ENCODE measurements around the gene MAEL.
"Not testable (repeated sequence)": the region's sequence is repeated elsewhere in the genome, so short reads cannot be mapped to it uniquely, and the experiment has no call there.

Gene MAEL

DNA sequence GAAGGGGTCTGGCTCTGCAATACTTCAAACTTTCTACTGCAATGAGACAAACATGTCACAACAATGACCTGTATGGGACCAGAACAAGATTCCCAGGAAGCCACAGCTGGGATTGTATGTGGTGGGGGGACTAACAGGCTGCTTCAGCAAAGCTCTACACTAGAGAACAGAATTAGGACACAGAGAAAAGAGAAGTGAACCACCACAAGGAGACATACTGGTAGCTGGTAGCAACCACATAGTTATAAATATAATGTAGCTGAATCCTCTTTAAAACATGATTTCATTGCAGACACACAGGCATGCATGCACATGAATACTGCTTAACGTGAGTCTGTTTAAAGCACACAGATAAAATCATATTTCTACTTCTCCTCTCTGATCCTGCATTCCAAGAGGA lies 10.3 kb upstream of the MAEL start:
- no peak for DNase-seq

DNA sequence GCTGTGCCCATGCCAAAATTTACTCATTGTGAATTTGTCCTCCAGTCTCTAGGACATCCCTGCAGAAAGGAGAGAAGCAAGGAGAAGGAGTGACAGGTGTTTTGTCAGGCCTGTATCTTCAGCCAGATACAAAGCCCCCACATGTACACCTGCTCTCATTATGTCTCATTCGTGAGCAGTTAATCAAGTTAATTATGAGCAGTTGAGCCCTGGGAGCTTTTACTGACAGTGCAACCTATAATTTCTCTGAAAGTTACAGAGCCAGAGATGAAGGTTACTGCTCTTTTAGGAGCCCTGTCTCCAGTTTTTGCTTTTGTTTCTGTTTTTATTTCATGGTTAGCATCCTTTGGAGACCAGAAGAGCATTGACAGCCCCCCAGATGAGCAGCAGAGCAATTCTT lies 8.7 kb upstream of the MAEL start:
- no peak for DNase-seq

- DNase-seq, result no peak
Observed at GRCh38 chr1:166980818-166981217, 8.3 kb upstream of the MAEL start.

GRCh38 chr1:166981589-166981988 lies 7.5 kb upstream of the MAEL start:
- no peak for DNase-seq

DNA sequence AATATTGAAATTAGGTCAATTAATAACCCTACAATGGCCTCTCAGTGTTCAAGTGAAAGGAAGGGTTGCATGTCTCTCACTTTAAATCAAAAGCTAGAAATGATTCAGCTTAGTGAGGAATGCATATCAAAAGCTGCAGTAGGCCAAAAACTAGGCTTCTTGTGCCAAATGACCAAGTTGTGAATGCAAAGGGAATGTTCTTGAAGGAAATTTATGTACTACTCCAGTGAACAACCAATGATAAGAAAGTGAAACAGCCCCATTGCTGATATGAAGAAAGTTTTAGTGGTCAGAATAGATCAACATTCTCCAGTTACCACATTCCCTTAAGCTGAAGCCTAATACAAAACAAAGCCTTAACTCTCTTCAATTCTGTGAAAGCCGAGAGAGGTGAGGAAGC lies 10.0 kb downstream of the MAEL start:
- no peak for DNase-seq

GRCh38 chr1:166999500-167000055 lies 10.5 kb downstream of the MAEL start:
- DNase-seq, result no peak

DNA sequence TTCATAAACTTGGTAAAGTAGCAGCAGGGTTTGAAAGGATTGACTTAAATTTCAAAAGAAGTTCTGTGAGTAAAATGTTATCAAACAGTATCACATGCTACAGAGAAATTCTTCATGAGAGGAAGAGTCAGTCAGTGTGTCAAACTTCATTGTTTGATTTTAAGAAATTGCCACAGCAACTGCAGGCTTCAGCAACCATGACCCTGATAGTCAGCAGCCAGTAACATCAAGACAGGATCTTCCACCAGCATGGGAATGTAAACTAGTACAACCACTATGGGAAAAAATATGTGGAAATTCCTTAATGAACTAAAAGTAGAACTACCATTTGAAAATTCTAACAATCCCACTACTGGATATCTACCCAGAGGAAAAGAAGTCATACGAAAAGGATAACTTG lies 11.5 kb downstream of the MAEL start:
- no peak for DNase-seq

DNA sequence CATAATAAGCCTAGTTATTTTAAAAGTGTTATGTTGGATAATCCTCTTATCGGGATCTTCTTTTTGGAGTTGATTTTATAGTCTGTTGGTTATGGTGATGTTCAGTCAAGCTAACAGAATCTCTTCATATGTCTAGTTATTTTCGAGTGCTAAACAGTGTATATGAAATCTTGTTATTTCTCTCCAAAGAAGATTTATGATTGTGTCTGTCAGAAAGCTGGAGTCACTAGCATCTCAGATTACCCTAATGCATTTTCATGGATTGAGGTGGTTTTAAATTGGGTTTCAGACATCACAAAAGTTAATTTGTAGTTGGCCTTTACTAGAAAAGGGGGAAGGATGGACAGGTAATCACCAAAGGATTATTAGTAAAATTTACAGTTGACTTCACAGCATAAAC lies 13.3 kb downstream of the MAEL start:
- no peak for DNase-seq

GRCh38 chr1:167003711-167004110 lies 14.6 kb downstream of the MAEL start:
- no peak for DNase-seq

- no peak for DNase-seq
Observed at GRCh38 chr1:167011560-167012191, 22.6 kb downstream of the MAEL start.

- DNase-seq, result no peak
Observed at GRCh38 chr1:167012570-167012969, 23.5 kb downstream of the MAEL start.

DNA sequence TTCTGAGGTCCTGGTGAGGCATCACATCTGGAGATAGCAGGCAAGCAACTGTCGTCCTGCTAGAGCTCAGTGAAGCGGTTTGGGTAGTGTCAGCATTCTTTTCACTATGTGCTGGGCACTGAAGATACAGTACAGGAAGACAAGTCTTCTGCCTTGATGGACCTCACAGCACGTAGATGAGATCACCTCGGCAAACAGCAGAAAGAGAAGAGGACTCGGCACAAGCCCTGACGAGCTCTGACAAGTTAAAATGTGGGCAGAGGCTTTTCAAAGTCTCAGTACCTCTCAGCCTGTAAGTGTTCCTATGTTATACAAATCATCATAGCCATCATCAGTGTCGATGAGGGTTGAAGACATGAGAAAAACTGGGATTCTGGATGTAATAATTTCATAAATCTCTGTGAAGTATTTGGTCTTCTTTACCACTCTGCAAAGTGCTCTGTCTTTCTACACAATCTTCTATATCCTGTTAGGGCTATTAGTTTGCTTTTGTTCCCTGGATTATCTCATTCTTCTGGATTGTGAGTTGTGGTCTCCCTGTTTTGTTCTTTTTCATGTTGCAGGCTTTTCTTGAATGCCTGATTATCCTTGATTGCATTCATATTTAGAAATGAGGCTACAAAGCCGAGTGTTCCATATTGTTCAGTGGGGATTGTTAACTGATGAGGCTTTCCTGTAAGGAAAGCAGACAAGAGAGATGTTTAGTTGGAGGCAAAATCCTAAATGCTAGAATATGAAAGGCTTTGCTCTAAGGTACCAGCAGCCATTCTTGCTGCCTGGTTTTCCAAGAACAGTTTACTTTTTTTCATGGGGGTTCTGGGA lies 24.2 kb downstream of the MAEL start:
- DNase-seq, result no peak

DNA sequence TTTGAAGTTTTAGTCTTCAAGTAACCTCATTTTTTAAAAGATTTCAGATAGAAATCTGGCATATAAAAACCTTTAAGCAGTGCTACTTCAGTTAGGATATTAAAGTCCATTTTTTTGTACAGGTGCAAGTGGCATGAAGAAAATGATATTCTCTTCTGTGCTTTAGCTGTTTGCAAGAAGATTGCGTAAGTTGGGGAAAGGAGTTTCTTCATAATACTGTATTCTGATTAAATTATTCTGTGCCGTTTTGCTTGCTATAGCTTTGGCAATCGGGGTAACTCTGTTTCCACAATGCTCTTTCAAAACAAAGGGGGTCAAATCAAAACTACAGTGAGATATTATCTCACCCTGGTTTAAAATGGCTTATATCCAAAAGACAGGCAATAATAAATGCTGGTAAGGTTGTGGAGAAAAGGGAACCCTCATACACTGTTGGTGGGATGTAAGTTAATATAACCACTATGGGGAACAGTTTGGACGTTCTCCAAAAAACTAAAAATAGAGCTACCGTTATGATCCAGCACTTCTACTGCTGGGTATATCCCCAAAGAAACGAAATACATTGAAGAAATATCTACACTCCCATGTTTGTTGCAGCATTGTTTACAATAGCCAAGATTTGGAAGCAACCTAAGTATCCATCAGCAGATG lies 27.1 kb downstream of the MAEL start:
- peak; percentile 39 for DNase-seq

GRCh38 chr1:167022384-167022783 lies 33.3 kb downstream of the MAEL start:
- DNase-seq, result no peak

DNA sequence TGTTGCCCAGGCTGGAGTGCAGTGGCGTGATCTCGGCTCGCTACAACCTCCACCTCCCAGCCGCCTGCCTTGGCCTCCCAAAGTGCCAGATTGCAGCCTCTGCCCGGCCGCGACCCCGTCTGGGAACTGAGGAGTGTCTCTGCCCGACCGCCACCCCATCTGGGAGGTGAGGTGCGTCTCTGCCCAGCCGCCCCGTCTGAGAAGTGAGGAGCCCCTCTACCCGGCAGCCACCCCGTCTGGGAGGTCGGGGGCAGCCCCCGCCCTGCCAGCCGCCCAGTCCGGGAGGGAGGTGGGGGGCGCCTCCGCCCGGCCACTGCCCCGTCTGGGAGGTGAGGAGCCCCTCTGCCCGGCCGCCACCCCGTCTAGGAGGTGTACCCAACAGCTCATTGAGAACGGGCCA lies 40.5 kb downstream of the MAEL start:
- DNase-seq, result not testable (repeated sequence)

DNA sequence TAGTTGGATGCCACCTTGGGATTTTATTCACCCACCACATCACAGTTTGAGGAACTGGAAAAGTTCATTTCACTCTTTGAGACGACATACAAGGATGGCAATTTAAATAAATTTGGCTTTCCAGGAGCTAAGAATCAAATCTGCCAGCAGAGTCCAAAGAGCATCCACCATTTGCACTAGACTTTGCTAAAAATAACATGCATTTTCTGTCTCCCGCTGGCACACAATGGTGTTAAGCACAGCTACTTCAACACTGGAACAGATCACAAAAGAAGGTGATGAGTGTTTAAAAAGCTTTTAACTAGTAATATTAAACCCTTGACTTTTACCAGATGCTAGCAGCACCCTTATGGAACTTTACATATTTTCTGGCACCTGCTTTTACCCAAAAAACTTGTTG lies 44.6 kb downstream of the MAEL start:
- no peak for DNase-seq

GRCh38 chr1:167043752-167044488 lies 54.8 kb downstream of the MAEL start:
- peak; percentile 81 for DNase-seq

DNA sequence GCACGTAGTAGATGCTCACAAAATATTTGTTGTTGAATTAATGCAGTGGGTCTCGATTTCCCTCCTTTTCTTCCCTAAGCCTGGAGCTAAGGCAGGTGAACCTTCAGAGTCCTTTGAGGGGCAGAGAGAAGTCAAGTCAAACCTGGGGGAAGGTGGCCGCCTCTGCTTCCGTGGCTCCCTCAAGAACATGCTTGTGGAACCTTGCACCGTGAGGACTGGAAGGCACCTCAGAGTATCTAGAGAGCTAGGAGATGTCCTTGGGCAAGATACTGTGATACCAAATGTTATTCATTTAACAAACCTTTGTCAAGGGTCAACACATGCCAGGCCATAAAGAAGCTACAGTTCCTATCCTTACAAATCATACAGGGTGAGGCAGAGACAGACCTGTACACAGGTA lies 62.8 kb downstream of the MAEL start:
- DNase-seq, result no peak

GRCh38 chr1:167052389-167052788 lies 63.3 kb downstream of the MAEL start:
- DNase-seq, result peak; percentile 15

- no peak for DNase-seq
Observed at GRCh38 chr1:167054531-167054930, 65.5 kb downstream of the MAEL start.

DNA sequence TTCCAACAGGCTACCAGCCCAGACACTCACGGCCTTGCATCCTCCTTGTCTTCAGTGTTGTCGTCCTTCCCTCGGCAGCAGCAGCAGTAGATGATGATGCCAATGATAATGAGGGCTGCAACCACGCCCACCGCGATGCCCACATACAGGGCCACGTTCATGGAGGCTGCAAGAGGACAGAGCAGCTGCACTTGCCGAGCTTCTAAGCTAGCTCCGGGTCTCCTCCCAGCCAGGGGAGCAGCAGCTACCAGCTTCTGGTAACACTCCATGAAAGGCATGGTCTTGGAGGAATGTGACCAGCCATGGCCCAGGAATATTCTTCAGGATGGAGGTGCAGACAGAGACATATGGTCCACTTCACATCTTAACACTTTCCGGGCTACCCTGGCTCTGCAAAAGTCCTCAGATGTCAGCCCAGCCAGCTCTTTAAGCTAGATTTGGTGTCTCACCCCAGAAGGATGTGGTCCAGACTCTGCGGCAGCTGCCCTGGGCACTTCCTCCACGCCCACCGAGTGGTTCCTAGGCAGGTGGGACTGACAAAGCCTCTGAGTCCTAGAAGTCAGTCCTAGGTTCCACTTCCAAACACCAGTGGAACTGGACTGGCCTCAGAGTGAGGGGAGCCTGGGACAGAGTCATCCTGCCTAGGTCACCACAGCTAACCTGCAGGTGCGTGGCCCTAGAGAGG lies 66.0 kb downstream of the MAEL start:
- DNase-seq, result no peak

DNA sequence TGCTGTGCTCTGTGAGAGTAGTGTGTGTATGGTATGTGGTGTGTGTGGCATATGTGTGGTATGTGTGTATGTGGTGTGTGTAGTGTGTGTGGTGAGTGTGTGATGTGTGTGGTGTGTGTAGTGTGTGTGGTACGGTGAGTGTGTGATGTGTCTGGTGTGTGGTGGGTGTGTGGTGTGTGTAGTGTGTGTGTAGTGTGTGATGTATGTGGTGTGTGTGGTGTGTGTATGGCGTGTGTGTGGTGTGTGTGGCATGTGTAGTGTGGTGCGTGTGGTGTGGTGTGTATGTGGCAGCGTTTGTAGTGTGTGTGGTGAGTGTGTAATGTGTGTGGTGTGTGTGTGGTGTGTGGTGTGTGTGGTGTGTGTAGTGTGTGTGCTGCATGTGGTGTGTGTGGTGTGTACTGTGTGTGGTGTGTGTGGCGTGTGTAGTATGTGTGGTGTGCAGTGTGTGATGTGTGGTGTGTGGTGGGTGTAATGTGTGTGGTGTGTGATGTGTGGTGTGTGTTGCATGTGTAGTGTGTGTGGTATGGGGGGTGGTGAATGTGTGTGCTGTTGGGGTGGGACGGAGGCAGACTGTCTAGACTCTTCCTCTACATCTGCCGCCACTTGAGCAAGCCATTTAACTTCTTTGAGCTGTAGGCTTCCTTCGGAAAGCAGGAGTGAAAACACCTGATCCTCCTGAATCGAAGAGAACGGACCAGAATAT lies 67.6 kb downstream of the MAEL start:
- DNase-seq, result no peak
